Gastrocnemius medialis (tissue), 4 donors: Measurements from ENCODE around the gene FTSJ3. TPM values are rescaled to one million over a fixed set of nuclear protein-coding genes. Genes with fewer than 3 reads are reported as not detected.
A peak's percentile ranks its signal among the peaks of the same experiment; 100 is the strongest.

Experiments
- ATAC-seq, 2 donors: fragments of 150-250 bp; one replicate each; pipeline ENCODE4 v1.9.1; 2016
- DNase-seq, 2 donors: peaks; one replicate each; pipeline ENCODE4 v3.0.0-alpha.2; 2019
- H3K27ac ChIP-seq, 4 donors: fragments of 200-600 bp; sonication (generic); 1 replicate in 1 of 4; 2 replicates in 3 of 4; pipeline ENCODE4 v1.5.1; 2016 to 2018; ENCODE audit warnings: mild to moderate bottlenecking in 2 of 4, moderate library complexity in 1 of 4
- H3K27me3 ChIP-seq, 3 donors: fragments of 200-600 bp; sonication (generic) in 2 of 3; 1 replicate in 1 of 3; 2 replicates in 2 of 3; pipeline versions ENCODE4 v1.5.1 to v1.6.0; 2016 to 2019; ENCODE audit warnings: mild to moderate bottlenecking in 1 of 3, moderate library complexity in 1 of 3
- H3K36me3 ChIP-seq, 2 donors: fragments of 200-600 bp; sonication (generic) in 1 of 2; one replicate each; pipeline ENCODE4 v1.5.1; 2017 to 2018
- H3K4me1 ChIP-seq, 2 donors: fragments of 200-600 bp; sonication (generic) in 1 of 2; one replicate each; pipeline ENCODE4 v1.5.1; 2016 to 2017; ENCODE audit warnings: mild to moderate bottlenecking in 2 of 2
- H3K4me3 ChIP-seq, 4 donors: fragments of 200-600 bp; sonication (generic) in 3 of 4; 1 replicate in 1 of 4; 2 replicates in 3 of 4; pipeline ENCODE4 v1.5.1; 2016 to 2019; ENCODE audit warnings: mild to moderate bottlenecking in 2 of 4
- H3K9me3 ChIP-seq, 3 donors: fragments of 200-600 bp; sonication (generic) in 2 of 3; 1 replicate in 1 of 3; 2 replicates in 2 of 3; pipeline ENCODE4 v1.5.1; 2016 to 2019
- CTCF ChIP-seq, 5 experiments: fragments of 450-650 bp in 3 of 5; fragments of 200-600 bp in 2 of 5; sonication (generic) in 2 of 5; IDR thresholded peaks in 4 of 5; conservative IDR thresholded peaks in 1 of 5; 1 replicate in 4 of 5; 2 replicates in 1 of 5; pipeline ENCODE4 v1.5.1; 2016 to 2019; ENCODE audit warnings: antibody characterized with exemption in 5 of 5, mild to moderate bottlenecking in 3 of 5, moderate library complexity in 3 of 5
- POLR2A ChIP-seq, 2 donors: fragments of 450-650 bp; IDR thresholded peaks; one replicate each; pipeline ENCODE4 v1.6.1; 2017; ENCODE audit warnings: antibody characterized with exemption in 2 of 2, mild to moderate bottlenecking in 2 of 2, moderate library complexity in 2 of 2
- in situ Hi-C, 4 donors: fragments of 200-750 bp; cut with MboI; loops; one replicate each; pipeline versions ENCODE4 v1.15.0 to v1.8.0; 2017; ENCODE audit warnings: low sequenced_read_pairs in 4 of 4
- intact Hi-C: fragments of 100-400 bp; cut with DNase I; formaldehyde crosslinking; loops from one replicate; pipeline ENCODE4 v1.15.1; 2023; ENCODE audit warnings: low total_unique reads
- total RNA-seq, 4 donors: library from RNA; depleted of rRNA; stranded (reverse); fragments of >200 nt; gene quantifications; one replicate each; pipeline versions ENCODE4 v1.1.0 to v1.2.3, GENCODE V29; 2016

FTSJ3 gene
- total RNA-seq, 4 donors from 2014 or later: 24.6 to 46.3 (median 34.9) TPM

- Histone ChIP-seq H3K4me3 (no peak overlapping the region), H3K27ac (peak overlapping the region; percentile 41 to 76 (median 54)), H3K36me3 (peaks cover 5 to 84% of the 10 kb centered on the region in 2 donors), H3K9me3 (no peaks in the 10 kb centered on the region), H3K4me1 (peaks cover 13 to 16% of the 10 kb centered on the region in 2 donors), H3K27me3 (no peaks in the 10 kb centered on the region)
- intact Hi-C loops (loop anchor here (10.0 kb wide), 1 partner anchor 682 kb away; the partner anchor contains the start of genes CEP95 and DDX5), in situ Hi-C loops (no loop called here)
- ATAC-seq: no peak
- no peak for TF ChIP-seq CTCF (IDR thresholded peaks at IDR 0.05 in 4 of 5, conservative IDR thresholded peaks at IDR 0.05 in 1 of 5)
- TF ChIP-seq POLR2A (IDR thresholded peaks at IDR 0.05): no peak
- no peak for DNase-seq
These were observed 4.9 kb downstream of the FTSJ3 start for GRCh38 chr17:63822537-63822936.

- peak; percentile 56 to 79 for ATAC-seq
- peak in 1 of 2 donors; percentile 52 for DNase-seq
- no peaks in the 10 kb centered on the region for H3K27me3 ChIP-seq
- no peak overlapping the region for H3K4me3 ChIP-seq
- H3K9me3 ChIP-seq: no peaks in the 10 kb centered on the region
- TF ChIP-seq CTCF (IDR thresholded peaks at IDR 0.05 in 4 of 5, conservative IDR thresholded peaks at IDR 0.05 in 1 of 5): no peak
- no peak for TF ChIP-seq POLR2A (IDR thresholded peaks at IDR 0.05)
- intact Hi-C loops (loop anchor here (10.0 kb wide), 1 partner anchor 683 kb away; the partner anchor contains the start of genes CEP95 and DDX5), in situ Hi-C loops (no loop called here)
- H3K4me1 ChIP-seq: peaks cover 13 to 16% of the 10 kb centered on the region in 2 donors
- peak overlapping the region; percentile 41 to 76 (median 54) for H3K27ac ChIP-seq
- peaks cover 5 to 91% of the 10 kb centered on the region in 2 donors for H3K36me3 ChIP-seq
These were observed 5.7 kb downstream of the FTSJ3 start for GRCh38 chr17:63821804-63822203.

GRCh38 chr17:63820963-63821561 lies 6.4 kb downstream of the FTSJ3 start:
- TF ChIP-seq POLR2A (IDR thresholded peaks at IDR 0.05): no peak
- TF ChIP-seq CTCF (IDR thresholded peaks at IDR 0.05 in 4 of 5, conservative IDR thresholded peaks at IDR 0.05 in 1 of 5): no peak
- no peak overlapping the region for H3K4me3 ChIP-seq
- ATAC-seq: no peak
- no peaks in the 10 kb centered on the region for H3K9me3 ChIP-seq
- intact Hi-C loops: loop anchor here (10.0 kb wide), 1 partner anchor 684 kb away; the partner anchor contains the start of genes CEP95 and DDX5
- DNase-seq: no peak
- H3K36me3 ChIP-seq: peaks cover 5 to 97% of the 10 kb centered on the region in 2 donors
- in situ Hi-C loops: no loop called here
- peaks cover 9 to 13% of the 10 kb centered on the region in 2 donors for H3K4me1 ChIP-seq
- no peaks in the 10 kb centered on the region for H3K27me3 ChIP-seq
- H3K27ac ChIP-seq: peak overlapping the region in 3 of 4 donors; percentile 53 to 76 (median 56)

- Histone ChIP-seq H3K4me1 (peaks cover 0 to 9% of the 10 kb centered on the region in 2 donors), H3K36me3 (peaks cover 8 to 99% of the 10 kb centered on the region in 2 donors), H3K27ac (peak overlapping the region; percentile 32 to 76 (median 44)), H3K27me3 (no peaks in the 10 kb centered on the region), H3K4me3 (no peak overlapping the region), H3K9me3 (no peaks in the 10 kb centered on the region)
- no peak for ATAC-seq
- intact Hi-C loops: loop anchor here (10.0 kb wide), 1 partner anchor 685 kb away; the partner anchor contains the start of genes CEP95 and DDX5
- DNase-seq: no peak
- in situ Hi-C loops: no loop called here
- no peak for TF ChIP-seq CTCF (IDR thresholded peaks at IDR 0.05 in 4 of 5, conservative IDR thresholded peaks at IDR 0.05 in 1 of 5)
- TF ChIP-seq POLR2A (IDR thresholded peaks at IDR 0.05): no peak
These were observed 7.6 kb downstream of the FTSJ3 start for GRCh38 chr17:63819585-63820537.
